NCI-H748 (cell line): ENCODE results near the gene GNG2.
A peak's percentile ranks its signal among the peaks of the same experiment; 100 is the strongest.

Source experiments
- DNase-seq: peaks from one replicate; lab custom pipeline; 2025; ENCODE audit not compliant: unreplicated experiment; lab: John Stamatoyannopoulos, UW

The GNG2 gene

GRCh38 chr14:51989293-51990234, 129.2 kb downstream of the GNG2 start, which contains the start of gene RTRAF:
Gene RTRAF, plus strand, starts transcription at chr14:51989546. Its CDS starts 94 bp downstream, at chr14:51989640.
- DNase-seq = peak; percentile 97

GRCh38 chr14:51990488-51990887, 130.1 kb downstream of the GNG2 start:
- DNase-seq = no peak

DNA sequence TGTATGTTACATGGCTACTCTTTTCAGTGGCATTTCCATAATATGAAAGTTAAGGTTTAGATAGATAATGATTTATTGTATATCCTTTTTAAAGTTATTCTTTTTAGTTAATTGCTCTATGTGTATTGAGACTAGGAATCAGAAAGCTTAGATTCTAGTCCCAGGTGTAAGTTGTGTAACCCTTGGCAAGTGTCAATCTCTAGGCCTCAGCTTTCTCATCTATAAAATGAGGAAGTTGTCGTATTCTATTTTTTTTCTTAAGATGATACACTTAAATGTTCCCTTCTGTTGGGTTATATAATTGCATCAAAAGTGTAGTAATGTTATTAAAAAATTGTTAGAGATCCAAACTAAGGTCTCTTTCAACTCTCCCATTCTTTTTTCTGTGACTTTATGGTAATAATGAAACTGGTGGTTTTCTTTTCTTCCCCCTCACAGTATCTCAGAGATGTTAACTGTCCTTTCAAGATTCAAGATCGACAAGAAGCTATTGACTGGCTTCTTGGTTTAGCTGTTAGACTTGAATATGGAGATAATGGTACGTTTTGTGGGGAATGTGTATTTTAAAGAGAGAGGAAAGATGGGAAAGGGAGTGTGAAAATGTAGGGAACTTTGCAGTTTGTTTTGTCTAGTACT, 133.0 kb downstream of the GNG2 start:
- no peak for DNase-seq

GRCh38 chr14:51996148-51996746, 135.8 kb downstream of the GNG2 start:
- peak; percentile 17 for DNase-seq

GRCh38 chr14:51998348-51998747, 137.9 kb downstream of the GNG2 start:
- DNase-seq = no peak

- no peak for DNase-seq
Observed at GRCh38 chr14:51999084-51999483, 138.7 kb downstream of the GNG2 start.

GRCh38 chr14:52000019-52000582, 139.7 kb downstream of the GNG2 start:
- no peak for DNase-seq

DNA sequence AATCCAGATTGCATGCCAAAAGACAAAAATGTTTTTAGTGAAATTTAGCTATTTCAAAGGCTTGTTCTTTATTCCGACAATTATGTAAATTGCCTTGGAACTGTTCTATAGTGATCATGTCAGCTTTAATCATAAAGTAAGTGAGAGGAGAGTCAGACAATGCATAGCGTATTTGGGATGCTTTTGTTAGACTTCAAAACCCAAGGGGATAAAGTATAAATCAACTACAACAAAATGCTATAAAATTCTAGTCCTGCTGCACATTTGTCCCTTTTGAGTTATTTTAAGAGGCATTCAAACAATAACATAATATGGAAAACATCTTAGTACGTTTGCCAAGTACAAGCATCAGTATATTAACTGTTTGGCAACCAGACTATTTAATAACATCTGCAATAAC, 140.3 kb downstream of the GNG2 start:
- DNase-seq = no peak

- no peak for DNase-seq
Observed at GRCh38 chr14:52002542-52002941, 142.1 kb downstream of the GNG2 start.

GRCh38 chr14:52003324-52003723, 142.9 kb downstream of the GNG2 start:
- DNase-seq = no peak

DNA sequence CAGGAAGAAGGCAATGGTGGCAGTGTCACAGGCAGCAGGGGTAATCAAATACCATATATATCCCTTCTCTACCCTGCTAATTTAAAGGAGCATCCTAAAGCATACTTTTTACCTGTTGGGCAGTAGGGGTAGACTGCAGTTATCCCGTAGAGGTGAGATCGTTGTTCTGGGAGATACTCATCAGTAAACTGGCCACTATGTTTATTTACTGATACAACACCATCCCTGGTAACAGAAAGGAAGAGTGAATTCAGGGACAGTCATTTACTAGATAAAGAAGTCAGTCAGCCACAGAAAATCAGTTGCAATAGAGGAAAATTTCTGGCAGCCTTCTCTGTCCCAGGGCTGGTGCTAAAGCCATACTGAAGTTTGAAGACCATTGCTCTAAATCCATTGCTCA, 145.2 kb downstream of the GNG2 start:
- no peak for DNase-seq

DNA sequence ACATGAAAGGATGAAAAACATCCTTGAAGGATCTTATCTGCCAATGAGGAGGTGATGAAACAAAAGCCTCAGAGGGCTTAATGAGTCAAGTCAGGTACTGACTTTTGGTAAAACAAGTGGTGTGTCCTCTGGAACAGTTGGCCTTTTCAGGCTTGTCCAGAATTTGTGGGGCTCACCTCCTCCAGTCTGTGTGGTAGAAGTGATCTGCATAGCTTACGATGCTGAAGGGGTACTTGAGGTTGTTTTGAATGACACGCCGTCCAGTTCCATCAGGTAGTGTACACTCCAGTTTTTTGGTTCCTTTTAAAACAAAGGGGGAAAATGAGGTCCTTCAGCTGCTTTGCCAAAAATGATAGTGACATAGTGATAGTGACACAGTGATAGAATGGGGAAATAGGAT, 145.9 kb downstream of the GNG2 start:
- no peak for DNase-seq

GRCh38 chr14:52007211-52007610, 146.8 kb downstream of the GNG2 start:
- no peak for DNase-seq

DNA sequence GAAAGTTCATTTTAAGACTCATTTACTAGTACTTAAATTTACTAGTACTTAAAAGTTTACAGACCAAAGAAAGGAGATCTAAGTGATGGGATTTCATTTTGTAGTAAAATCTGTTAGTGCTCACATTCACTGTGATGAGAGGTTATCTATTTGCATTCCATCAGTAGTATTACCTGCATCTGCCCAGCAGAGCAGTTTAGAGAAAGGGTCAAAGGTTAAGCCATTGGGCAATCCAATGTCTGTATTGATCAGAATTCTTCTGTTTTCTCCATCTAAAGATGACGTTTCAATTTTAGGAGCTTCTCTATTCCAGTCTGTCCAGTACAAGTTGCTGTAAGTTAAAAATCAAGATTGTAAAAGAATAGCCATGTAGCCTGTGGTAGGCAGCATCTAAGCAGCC, 147.2 kb downstream of the GNG2 start:
- no peak for DNase-seq

DNA sequence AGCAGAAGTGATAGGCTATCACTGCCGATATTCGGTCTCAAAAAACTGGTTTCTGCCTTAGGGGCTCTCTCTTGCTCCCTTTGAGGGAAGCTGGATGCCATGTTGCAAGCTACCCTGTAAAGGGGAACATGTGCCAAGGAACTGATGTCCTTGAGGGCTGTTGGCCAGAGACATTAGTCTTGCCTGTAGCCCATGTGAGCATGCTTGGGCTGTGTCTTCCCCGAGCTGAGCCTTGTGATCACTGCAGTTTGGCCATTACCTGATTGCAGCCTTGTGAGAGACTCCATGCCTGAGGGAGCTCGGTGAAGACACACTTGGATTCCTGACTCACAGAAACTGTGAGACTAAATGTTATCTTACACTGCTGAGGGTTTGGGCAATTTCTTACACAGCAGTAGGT, 147.7 kb downstream of the GNG2 start:
- DNase-seq = no peak

DNA sequence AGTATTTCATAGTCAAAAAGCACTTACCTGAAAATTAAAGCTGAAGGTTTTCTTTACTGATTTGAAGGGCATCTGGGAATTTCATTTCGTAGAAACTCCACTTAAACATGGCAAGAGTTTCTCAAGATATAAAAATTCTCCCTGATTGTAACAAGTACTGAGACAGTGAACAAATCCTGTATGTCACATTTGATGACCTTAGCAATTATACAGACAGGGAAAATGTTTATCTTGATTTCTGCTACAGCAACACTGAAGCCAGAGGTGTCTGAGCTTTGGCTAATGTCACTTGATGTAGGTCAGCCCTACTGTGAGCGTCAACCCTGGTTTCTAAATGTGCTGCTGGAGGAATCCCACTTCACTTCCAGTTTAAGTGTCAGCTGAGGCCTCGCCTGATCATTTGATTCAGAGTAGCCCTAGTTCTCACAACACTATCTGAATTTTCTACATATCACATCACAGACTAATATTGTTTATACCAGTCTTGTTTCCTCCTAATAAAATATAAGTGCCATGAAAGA, 149.8 kb downstream of the GNG2 start:
- DNase-seq = no peak

GRCh38 chr14:52011523-52011922, 151.1 kb downstream of the GNG2 start:
- no peak for DNase-seq

DNA sequence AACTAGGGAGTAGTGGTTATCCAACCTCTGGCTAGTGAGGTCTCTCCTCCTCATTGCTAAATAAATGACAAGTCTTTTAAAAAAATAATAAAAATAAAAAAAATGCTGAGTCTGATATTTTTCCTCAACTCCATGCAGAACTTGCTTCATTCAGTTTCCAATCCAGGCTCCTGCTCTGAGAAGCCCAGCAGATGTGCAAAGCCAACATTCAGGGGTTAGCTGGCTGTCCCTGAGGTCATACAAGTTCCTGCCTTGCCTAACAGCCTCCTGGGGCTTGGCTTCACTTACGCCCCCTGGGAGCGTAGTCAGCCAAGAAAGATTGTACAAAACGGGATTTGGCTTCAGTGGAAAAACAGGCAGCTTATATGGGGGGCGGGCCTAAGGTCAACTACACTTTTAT, 152.2 kb downstream of the GNG2 start:
- no peak for DNase-seq

DNA sequence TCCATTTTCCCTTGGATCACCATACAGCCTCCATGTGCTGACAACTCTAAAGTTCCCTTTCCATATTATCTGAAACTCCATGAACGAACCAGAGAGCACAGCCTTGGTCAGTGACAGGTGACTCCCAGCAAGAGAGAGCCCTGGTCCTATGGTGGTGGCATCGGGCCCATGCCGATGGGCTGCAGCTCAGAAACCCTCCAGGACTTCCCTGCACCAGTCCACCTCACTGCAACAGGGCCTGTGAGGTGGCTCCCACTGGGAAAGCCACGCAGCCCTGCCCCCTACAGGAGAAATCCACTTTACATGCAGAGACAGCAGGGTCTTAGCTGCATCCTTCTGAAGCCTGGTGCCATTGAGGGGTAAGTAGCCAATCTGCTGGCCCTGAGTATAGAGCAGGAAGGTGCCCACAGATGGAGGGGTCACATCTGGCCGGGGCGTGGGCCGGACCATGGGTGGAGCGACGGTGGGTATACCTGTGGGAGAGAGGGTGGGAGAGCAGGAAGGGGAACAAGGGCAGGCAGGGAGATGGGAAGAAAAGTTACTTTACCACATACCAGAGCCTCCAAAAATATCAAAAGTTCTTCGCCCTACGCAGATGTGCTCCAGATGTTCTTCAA, 153.7 kb downstream of the GNG2 start:
- peak; percentile 52 for DNase-seq

DNA sequence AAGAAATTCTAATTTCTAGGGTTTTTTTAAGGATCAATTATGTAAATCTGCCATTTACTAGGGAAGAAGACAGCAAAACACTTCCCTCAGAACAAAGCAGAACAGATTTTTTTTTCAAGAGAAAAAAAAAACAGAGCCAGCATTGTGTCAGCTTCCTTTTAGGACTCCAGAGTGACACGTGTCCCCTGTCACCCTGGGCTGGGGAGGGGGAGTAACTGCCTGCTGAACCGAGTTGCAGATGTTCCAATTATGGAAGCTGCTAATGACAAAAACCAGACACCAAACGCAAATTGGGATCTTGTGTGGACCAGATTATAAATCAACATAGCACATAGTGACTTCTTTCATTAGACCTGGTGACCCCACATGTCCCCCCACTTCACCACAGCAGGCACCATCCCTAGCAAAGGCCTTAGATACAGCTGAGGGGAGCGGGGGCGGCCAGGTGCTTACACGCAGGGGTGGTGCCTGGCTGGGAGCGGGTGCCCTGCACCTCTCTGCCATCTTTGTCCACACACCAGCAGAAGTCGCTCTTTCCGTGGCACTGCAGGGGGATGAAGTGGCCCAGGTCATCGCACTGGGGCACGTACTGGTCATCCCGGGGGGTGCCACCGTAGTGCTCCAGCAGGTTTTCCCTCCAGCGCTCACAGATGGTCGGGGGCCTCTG, 154.3 kb downstream of the GNG2 start:
- no peak for DNase-seq
